Endometrial microvascular endothelial cells (primary cell): Measurements from ENCODE around the gene PLXNA1. TPM values are rescaled to one million over a fixed set of nuclear protein-coding genes. Genes with fewer than 3 reads are reported as not detected.

Experiments used
- in situ Hi-C: cut with HindIII; loops from 2 replicates; pipeline ENCODE4 v1.10.0; 2017; ENCODE audit warnings: low sequenced_read_pairs, low pct_unique_long_range_greater_than_20kb; ENCODE audit errors: inconsistent ontology term
- total RNA-seq: library from RNA; depleted of rRNA; stranded (reverse); fragments of >200 nt; gene quantifications from one replicate; pipeline ENCODE4 v1.2.3, GENCODE V29; 2015; ENCODE audit errors: inconsistent ontology term

The PLXNA1 gene
- total RNA-seq, 1 donor from 2014 or later = 25.8 TPM

DNA sequence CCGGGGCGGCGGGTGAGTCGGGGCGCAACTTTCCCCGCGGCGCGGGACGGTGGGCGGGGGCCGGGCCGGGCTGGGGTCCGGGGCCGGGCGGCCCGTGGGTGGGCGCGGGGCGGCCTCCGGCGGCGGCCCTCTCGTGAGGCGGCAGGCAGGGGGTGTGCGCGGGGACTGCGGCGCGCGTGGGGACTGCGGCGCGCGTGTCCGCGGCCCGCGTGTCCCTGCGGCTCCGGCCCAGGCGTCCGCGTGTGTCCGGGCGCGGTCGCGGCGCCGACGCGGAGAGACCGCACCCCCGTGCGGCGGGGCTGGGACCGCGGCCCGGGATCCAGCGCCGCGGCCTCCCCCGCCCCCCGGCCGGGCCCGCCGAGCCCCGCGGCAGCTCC lies 349 bp downstream of the PLXNA1 start:
- in situ Hi-C loops = no loop called here

- in situ Hi-C loops = no loop called here
These were observed 907 bp downstream of the PLXNA1 start for GRCh38 chr3:126983653-126984390.

DNA sequence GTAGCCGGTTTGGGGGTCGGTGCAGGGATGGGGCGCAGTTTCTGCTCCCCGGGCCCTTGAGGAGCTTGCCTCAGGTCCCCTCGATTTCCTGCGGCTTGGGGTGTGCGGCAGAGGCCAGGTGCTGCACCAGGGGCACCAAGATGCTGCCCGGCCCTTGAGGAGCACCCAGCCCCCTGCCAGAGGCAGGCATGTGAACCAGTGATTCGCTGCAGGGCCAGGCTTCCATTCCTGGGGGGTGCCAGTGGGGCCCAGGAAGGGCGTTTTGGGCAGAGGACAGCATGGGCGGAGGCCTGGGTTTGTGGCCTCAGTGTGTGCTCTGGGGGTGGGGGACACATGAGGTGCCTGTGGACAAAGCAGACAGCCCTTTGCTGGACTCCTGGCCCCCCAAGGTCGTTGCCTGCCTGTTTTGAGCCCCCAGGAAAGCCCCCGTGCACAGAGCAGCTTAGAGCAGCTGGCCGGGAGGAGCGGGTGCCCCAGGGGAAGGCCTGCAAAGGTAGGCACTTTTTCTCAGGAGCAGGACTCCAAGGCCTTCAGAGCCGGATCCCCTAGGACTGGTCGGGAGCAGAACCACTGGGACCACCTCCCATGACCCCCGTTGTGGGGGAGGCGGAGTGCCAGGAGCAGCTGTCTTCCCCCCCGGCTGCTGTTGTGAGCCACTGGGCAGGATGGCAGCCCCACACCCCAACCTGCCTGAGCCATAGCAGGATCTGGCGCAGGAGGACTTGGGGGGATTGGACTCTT lies 1.6 kb downstream of the PLXNA1 start:
- in situ Hi-C loops = no loop called here

GRCh38 chr3:126985132-126985985 lies 2.4 kb downstream of the PLXNA1 start:
- in situ Hi-C loops = no loop called here

DNA sequence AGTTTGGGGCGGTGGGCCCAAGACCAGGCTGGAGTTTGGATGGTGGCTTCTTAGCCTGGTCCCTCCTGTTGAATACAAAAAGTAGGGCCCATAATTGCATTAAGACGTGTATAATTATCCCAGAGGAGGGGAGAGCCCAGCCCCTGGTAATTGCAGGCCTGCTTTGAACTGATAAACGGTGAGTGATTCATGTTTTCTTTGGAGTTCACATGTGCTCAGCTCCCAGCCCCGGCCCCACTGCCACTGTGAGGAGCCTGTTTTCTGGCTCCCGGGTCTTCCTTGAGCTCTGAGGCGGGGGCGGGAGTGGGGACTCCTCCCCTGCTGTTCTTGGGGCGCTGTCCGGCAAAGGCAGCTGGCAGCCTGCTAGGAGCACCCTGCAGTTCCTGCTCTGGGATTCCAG lies 3.1 kb downstream of the PLXNA1 start:
- in situ Hi-C loops = no loop called here

DNA sequence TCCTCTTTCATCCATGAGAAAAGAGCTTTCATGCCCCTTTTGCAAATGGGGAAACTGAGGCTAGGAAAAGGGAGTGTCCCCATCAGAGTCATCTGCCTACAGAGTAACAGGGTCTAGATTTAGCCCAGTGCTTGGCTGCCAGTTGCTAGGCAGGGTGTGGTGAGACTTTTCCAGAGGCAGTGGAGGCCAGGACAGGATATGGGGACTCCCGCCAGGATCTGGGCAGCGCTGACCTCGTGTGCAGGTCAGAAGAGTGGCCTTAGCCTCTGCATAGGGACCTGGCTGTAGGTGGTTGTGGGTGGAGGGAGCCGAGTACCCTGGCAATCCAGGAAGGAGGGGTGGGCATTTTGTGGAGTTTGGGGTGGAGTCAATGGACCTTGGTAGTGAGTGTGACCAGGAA lies 4.2 kb downstream of the PLXNA1 start:
- in situ Hi-C loops = no loop called here

- in situ Hi-C loops = no loop called here
These were observed 4.7 kb downstream of the PLXNA1 start for GRCh38 chr3:126987596-126987995.

DNA sequence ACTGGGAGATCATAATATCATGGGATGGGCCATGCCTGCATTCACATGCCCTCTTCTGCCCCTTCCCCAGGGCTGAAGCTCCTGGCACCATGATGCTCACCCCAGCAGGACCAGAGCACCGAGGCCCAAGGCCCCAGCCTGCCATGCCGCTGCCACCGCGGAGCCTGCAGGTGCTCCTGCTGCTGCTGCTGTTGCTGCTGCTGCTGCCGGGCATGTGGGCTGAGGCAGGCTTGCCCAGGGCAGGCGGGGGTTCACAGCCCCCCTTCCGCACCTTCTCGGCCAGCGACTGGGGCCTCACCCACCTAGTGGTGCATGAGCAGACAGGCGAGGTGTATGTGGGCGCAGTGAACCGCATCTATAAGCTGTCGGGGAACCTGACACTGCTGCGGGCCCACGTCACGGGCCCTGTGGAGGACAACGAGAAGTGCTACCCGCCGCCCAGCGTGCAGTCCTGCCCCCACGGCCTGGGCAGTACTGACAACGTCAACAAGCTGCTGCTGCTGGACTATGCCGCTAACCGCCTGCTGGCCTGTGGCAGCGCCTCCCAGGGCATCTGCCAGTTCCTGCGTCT lies 5.6 kb downstream of the PLXNA1 start:
- in situ Hi-C loops = no loop called here

DNA sequence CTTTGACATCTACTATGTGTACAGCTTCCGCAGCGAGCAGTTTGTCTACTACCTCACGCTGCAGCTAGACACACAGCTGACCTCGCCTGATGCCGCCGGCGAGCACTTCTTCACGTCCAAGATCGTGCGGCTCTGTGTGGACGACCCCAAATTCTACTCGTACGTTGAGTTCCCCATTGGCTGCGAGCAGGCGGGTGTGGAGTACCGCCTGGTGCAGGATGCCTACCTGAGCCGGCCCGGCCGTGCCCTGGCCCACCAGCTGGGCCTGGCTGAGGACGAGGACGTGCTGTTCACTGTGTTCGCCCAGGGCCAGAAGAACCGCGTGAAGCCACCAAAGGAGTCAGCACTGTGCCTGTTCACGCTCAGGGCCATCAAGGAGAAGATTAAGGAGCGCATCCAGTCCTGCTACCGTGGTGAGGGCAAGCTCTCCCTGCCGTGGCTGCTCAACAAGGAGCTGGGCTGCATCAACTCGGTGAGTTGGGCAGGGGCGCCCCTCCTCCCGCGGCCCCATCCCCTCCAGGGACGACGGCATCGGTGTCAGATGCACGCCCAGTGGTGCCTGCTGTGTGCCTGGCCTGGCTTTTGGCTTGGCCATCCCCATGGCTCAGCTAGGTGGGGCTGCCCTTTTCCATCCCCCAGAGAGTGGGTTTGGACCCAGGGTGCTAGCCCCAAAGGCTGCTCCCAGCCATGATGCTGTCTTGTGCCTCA lies 6.6 kb downstream of the PLXNA1 start:
- in situ Hi-C loops = no loop called here

DNA sequence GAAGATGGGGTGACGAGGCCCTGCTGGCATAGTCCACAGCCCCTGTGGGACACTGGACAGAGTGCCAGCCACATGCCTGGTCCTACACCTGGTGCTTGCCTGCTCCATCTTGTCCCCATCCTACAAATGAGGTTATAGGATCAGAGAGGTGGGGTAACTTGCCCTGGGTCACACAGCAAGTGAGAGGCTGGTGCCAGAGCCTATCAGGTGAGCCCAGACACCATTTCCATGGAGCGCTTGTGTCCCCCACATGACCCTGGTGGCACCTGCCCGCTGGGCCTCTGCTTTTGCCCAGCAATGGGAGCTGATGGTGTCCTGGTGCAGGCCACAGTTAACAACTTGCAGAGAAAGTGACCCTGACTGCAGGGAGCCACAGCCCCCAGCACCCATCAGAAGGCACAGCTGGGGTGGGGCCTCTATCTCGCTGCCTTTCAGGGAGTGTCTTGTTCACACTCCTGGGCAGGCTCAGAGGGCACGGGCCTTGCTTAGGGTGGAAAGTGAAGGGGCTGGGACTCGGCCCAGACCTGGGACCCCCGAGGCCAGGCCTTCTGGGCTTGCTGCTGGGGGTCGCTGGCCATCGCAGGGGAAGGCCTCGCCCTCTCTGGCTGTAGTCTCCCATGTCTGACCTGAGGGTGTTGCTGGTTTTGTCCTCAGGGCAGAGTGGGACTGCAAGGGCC lies 7.2 kb downstream of the PLXNA1 start:
- in situ Hi-C loops = no loop called here

GRCh38 chr3:126990890-126991289 lies 8.0 kb downstream of the PLXNA1 start:
- in situ Hi-C loops = no loop called here

DNA sequence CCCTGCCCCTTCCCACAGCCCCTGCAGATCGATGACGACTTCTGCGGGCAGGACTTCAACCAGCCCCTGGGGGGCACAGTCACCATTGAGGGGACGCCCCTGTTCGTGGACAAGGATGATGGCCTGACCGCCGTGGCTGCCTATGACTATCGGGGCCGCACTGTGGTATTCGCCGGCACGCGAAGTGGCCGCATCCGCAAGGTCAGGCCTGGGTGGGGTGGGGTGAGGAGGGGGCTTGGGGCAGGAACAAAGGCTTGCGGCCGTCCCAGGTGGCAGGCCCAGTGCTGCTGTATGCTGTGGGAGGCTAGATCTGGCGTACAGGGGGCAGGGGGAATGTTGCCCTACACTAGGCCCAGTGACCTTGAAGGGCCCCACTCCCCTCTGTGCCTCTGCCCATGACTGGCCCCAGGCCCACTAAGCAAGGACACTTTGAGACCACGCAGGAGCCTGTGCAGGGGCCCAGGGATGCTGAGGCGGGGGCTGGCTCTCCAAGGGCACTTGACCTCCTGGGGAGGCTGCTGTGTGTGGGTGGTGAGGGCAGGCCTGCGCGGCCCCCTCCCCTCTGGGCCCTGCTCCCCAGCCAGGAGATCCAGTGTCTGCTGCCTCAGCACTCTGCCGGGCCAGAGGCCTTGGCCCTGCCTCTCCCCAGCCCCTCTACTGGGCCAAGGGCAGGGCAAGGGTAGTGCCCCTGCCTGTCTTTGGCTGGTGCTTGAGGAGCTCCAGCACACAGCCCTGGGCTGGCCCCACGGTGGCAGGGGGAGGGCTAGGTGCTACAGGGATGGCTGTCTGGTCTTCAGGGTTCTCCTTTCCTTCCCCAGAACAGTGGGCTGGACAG lies 8.7 kb downstream of the PLXNA1 start:
- in situ Hi-C loops = no loop called here

- in situ Hi-C loops = no loop called here
These were observed 9.3 kb downstream of the PLXNA1 start for GRCh38 chr3:126992216-126992615.

- in situ Hi-C loops = no loop called here
These were observed 9.9 kb downstream of the PLXNA1 start for GRCh38 chr3:126992776-126993175.

GRCh38 chr3:126993436-126993835 lies 10.5 kb downstream of the PLXNA1 start:
- in situ Hi-C loops = no loop called here

GRCh38 chr3:126994661-126995245 lies 11.8 kb downstream of the PLXNA1 start:
- in situ Hi-C loops = no loop called here

- in situ Hi-C loops = no loop called here
These were observed 12.4 kb downstream of the PLXNA1 start for GRCh38 chr3:126995254-126995780.
